PC-3 (cell line): ENCODE data around the gene PCDHA5.
"Not testable (repeated sequence)": the region's sequence is repeated elsewhere in the genome, so short reads cannot be mapped to it uniquely, and the experiment has no call there.

Experiments
- EZH2 ChIP-seq: fragments of 300-600 bp; sonication (generic); IDR thresholded peaks from one replicate; pipeline ENCODE4 v1.6.1; 2017; ENCODE audit warnings: antibody characterized with exemption, mild to moderate bottlenecking, low read length; ENCODE audit not compliant: unreplicated experiment
- EZH2phosphoT487 ChIP-seq: fragments of 300-600 bp; sonication (generic); IDR thresholded peaks from 2 replicates; pipeline ENCODE4 v1.6.1; 2018; ENCODE audit warnings: mild to moderate bottlenecking, antibody characterized with exemption, low read length, borderline replicate concordance
- TF ChIP-seq, protein P1 (sequence below): fragments of 300-600 bp; sonication (generic); conservative IDR thresholded peaks from 2 replicates; pipeline ENCODE4 v1.5.1; 2017; ENCODE audit warnings: antibody characterized with exemption, low read depth, mild to moderate bottlenecking, low read length

DNA sequence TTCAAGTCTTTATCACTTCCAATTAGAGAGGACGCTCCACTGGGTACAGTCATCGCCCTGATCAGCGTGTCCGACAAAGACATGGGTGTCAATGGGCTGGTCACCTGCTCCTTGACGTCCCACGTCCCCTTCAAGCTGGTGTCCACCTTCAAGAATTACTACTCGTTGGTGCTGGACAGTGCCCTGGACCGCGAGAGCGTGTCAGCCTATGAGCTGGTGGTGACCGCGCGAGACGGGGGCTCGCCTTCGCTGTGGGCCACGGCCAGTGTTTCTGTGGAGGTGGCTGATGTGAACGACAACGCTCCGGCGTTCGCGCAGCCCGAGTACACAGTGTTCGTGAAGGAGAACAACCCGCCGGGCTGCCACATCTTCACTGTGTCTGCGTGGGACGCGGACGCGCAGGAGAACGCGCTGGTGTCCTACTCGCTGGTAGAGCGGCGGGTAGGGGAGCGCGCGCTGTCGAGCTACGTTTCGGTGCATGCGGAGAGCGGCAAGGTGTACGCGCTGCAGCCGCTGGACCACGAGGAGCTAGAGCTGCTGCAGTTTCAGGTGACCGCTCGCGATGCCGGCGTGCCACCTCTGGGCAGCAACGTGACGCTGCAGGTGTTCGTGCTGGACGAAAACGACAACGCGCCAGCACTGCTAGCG is 13.0 kb upstream of the PCDHA5 start:
- TF ChIP-seq, protein P1, sequence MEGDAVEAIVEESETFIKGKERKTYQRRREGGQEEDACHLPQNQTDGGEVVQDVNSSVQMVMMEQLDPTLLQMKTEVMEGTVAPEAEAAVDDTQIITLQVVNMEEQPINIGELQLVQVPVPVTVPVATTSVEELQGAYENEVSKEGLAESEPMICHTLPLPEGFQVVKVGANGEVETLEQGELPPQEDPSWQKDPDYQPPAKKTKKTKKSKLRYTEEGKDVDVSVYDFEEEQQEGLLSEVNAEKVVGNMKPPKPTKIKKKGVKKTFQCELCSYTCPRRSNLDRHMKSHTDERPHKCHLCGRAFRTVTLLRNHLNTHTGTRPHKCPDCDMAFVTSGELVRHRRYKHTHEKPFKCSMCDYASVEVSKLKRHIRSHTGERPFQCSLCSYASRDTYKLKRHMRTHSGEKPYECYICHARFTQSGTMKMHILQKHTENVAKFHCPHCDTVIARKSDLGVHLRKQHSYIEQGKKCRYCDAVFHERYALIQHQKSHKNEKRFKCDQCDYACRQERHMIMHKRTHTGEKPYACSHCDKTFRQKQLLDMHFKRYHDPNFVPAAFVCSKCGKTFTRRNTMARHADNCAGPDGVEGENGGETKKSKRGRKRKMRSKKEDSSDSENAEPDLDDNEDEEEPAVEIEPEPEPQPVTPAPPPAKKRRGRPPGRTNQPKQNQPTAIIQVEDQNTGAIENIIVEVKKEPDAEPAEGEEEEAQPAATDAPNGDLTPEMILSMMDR, result not testable (repeated sequence)
- TF ChIP-seq EZH2, EZH2phosphoT487: not testable (repeated sequence)
